ENCODE results near the gene USO1. TPM values are rescaled to one million over a fixed set of nuclear protein-coding genes. Genes with fewer than 3 reads are reported as not detected.
"Not testable (repeated sequence)": the region's sequence is repeated elsewhere in the genome, so short reads cannot be mapped to it uniquely, and the experiment has no call there.

Gene USO1
- total RNA-seq, 1 experiment from 2014 or later: 33.9 TPM

GRCh38 chr4:75685546-75686189 lies 38.7 kb upstream of the USO1 start:
- POLR2A ChIA-PET (ENCODE audit: unreplicated experiment): no interaction called here
- Histone ChIP-seq H3K4me1 (replicated peaks; ENCODE audit: insufficient read depth) (no peaks in the 10 kb centered on the region), H3K27me3 (ENCODE audit: insufficient read depth, low read depth) (no peaks in the 10 kb centered on the region), H3K79me2 (ENCODE audit: low read depth) (no peaks in the 10 kb centered on the region), H3F3A (ENCODE audit: insufficient read depth, low read depth) (no peaks in the 10 kb centered on the region), H4K20me1 (ENCODE audit: insufficient read depth) (no peaks in the 10 kb centered on the region), H3K9me3 (ENCODE audit: insufficient read depth, low read depth) (no peaks in the 10 kb centered on the region), H3K9me2 (ENCODE audit: insufficient read depth) (no peaks in the 10 kb centered on the region), H2AFZ (no peak overlapping the region), H3K4me2 (no peak overlapping the region), H3K4me3 (no peak overlapping the region), H3K27ac (no peak overlapping the region), H3K36me3 (ENCODE audit: low read depth) (no peaks in the 10 kb centered on the region)
- TF ChIP-seq CTCF (conservative IDR thresholded peaks at IDR 0.05) (no peak), EZH2 (IDR thresholded peaks at IDR 0.05; ENCODE audit: low read depth) (no peak)
- CTCF ChIA-PET: no interaction called here
- intact Hi-C loops (cut with micrococcal nuclease; ENCODE audit: unreplicated experiment): no loop called here
- DNase-seq: no peak
- no TSS peak for BruUV-seq (replicated peaks)

GRCh38 chr4:75686346-75686745 lies 38.0 kb upstream of the USO1 start:
- Histone ChIP-seq H3K4me2 (no peak overlapping the region), H3F3A (ENCODE audit: insufficient read depth, low read depth) (no peaks in the 10 kb centered on the region), H3K36me3 (ENCODE audit: low read depth) (no peaks in the 10 kb centered on the region), H3K9me3 (ENCODE audit: insufficient read depth, low read depth) (no peaks in the 10 kb centered on the region), H3K79me2 (ENCODE audit: low read depth) (no peaks in the 10 kb centered on the region), H3K27ac (no peak overlapping the region), H3K9me2 (ENCODE audit: insufficient read depth) (no peaks in the 10 kb centered on the region), H3K4me3 (no peak overlapping the region), H3K27me3 (ENCODE audit: insufficient read depth, low read depth) (no peaks in the 10 kb centered on the region), H3K4me1 (replicated peaks; ENCODE audit: insufficient read depth) (no peaks in the 10 kb centered on the region), H4K20me1 (ENCODE audit: insufficient read depth) (no peaks in the 10 kb centered on the region), H2AFZ (no peak overlapping the region)
- no TSS peak for BruUV-seq (replicated peaks)
- intact Hi-C loops (cut with micrococcal nuclease; ENCODE audit: unreplicated experiment): no loop called here
- no peak for TF ChIP-seq EZH2 (IDR thresholded peaks at IDR 0.05; ENCODE audit: low read depth)
- TF ChIP-seq CTCF (conservative IDR thresholded peaks at IDR 0.05): no peak
- ChIA-PET POLR2A (ENCODE audit: unreplicated experiment) (no interaction called here), CTCF (no interaction called here)
- no peak for DNase-seq

- CTCF ChIA-PET: not testable (repeated sequence)
These were observed 37.3 kb upstream of the USO1 start for GRCh38 chr4:75687125-75687524.

GRCh38 chr4:75692066-75692465 lies 32.3 kb upstream of the USO1 start:
- POLR2A ChIA-PET (ENCODE audit: unreplicated experiment); H3F3A ChIP-seq (ENCODE audit: insufficient read depth, low read depth); intact Hi-C loops (cut with micrococcal nuclease; ENCODE audit: unreplicated experiment); DNase-seq; H3K79me2 ChIP-seq (ENCODE audit: low read depth); H3K27ac ChIP-seq; H3K9me2 ChIP-seq (ENCODE audit: insufficient read depth); H3K4me2 ChIP-seq; H3K9me3 ChIP-seq (ENCODE audit: insufficient read depth, low read depth); CTCF ChIA-PET; H2AFZ ChIP-seq; H3K4me3 ChIP-seq; H3K4me1 ChIP-seq (replicated peaks; ENCODE audit: insufficient read depth); H3K27me3 ChIP-seq (ENCODE audit: insufficient read depth, low read depth); H4K20me1 ChIP-seq (ENCODE audit: insufficient read depth); BruUV-seq (replicated peaks); H3K36me3 ChIP-seq (ENCODE audit: low read depth): not testable (repeated sequence)

More at GRCh38 chr4:75687125-75687524, 37.3 kb upstream of the USO1 start:
- POLR2A ChIA-PET (ENCODE audit: unreplicated experiment); H3K79me2 ChIP-seq (ENCODE audit: low read depth); intact Hi-C loops (cut with micrococcal nuclease; ENCODE audit: unreplicated experiment); H2AFZ ChIP-seq; DNase-seq; H3K36me3 ChIP-seq (ENCODE audit: low read depth); H4K20me1 ChIP-seq (ENCODE audit: insufficient read depth); H3F3A ChIP-seq (ENCODE audit: insufficient read depth, low read depth); H3K27me3 ChIP-seq (ENCODE audit: insufficient read depth, low read depth); H3K4me3 ChIP-seq; H3K4me2 ChIP-seq; BruUV-seq (replicated peaks); H3K9me3 ChIP-seq (ENCODE audit: insufficient read depth, low read depth); H3K9me2 ChIP-seq (ENCODE audit: insufficient read depth); H3K4me1 ChIP-seq (replicated peaks; ENCODE audit: insufficient read depth); H3K27ac ChIP-seq: not testable (repeated sequence)

All from PC-9 (cell line).